NCI-H748 treated with DMSO at 0.1 percent for 48 hours (cell line): ENCODE data around the gene TBC1D9B.
"Not testable (repeated sequence)": the region's sequence is repeated elsewhere in the genome, so short reads cannot be mapped to it uniquely, and the experiment has no call there.

Source experiments
- DNase-seq: peaks from one replicate; lab custom pipeline; 2025; lab: John Stamatoyannopoulos, UW

The TBC1D9B gene

DNA sequence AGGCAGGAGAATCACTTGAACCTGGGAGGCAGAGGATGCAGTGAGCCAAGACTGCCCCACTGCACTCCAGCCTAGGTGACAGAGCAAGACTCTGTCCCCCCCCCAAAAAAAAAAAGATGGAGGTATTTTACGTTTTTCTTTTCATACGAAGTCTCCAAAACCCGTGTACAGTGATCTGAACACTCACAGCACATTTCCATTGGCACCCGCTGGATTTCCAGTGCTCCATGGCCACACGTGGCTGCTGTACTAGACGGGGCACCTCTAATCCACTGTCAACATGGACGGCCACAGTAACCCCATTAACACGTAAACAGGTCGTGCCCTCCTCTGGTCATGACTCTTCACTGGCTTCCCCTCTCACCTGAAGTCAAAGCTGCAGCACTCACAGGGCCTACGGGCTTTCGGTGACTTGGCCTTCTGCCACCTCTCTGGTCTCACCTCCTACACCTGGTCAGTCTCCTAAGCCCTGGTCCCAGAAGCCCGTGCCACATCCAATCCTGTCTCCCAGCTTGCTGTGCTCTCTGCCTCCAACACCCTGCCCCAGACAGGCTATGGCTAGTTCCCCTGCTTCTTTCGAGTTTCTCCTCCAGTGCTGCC is 22.1 kb downstream of the TBC1D9B start:
- DNase-seq, result no peak

DNA sequence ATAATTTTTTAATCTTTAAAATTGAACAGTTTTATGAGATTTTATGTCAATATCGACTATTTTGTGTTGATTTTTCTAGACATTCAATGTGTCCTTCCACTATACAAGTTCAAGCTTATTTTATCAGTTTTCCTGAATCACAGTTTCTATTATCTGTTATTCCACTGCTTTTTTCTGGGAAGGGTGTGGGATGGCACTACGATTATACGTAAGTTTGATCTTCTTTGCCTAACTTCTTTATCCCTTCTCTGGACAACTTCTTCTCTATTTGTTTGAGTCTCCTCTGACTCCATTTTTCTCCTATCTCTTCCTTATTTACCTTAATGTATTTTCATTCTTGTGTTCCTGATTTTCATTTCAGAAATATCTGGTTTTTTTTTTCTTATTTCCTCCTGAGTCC is 24.5 kb downstream of the TBC1D9B start:
- no peak for DNase-seq

DNA sequence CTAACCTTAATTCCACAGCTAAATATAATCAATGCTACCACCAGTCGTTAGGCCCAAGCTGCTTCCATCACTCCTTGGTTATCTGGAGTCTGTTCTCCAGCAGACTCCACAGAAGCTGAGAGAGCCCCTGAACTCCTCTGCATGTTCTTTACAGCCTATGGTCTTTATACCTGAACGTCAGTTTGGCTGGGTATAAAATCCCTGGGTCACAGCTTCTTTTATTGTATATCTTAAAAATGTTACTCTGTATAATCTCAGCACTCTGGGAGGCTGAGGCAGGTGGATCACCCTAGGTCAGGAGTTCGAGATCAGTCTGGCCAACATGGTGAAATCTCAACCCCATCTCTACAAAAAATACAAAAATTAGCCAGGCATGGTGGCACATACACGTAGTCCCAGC is 25.4 kb downstream of the TBC1D9B start:
- DNase-seq, result no peak

DNA sequence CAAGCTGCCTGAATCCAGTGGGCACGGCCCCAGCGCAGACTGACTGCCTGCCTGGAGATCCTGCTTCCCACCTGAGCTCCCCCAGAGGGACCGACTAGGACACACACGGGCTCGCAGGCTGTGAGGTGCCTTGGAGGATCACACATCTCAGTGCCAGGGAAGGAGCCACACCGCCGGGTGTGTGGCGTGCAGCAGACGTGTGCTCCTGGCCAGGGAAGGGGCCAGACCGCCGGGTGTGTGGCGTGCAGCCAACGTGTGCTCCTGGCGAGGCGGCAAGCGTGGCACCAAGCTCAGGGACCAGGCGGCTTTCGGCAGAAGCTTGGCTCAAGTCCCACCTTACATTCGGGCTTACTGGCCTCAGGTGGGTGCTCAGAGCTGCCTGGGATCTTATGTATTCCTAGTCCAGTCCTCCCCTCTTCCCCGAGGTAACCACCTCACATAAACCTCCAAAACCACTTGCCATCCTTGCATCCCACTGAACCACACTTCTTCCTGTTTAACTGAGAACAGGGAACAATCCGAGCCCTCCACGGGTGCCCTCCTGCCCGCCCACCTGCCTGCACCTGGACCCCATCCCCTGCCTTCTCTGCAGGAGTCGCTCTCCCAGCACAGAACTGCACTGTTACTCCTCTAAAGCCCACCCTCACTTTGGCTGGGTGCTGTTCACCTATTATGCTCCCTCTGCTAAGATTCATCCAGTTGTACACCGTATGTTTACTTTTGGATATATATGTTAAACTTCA is 26.7 kb downstream of the TBC1D9B start:
- no peak for DNase-seq

DNA sequence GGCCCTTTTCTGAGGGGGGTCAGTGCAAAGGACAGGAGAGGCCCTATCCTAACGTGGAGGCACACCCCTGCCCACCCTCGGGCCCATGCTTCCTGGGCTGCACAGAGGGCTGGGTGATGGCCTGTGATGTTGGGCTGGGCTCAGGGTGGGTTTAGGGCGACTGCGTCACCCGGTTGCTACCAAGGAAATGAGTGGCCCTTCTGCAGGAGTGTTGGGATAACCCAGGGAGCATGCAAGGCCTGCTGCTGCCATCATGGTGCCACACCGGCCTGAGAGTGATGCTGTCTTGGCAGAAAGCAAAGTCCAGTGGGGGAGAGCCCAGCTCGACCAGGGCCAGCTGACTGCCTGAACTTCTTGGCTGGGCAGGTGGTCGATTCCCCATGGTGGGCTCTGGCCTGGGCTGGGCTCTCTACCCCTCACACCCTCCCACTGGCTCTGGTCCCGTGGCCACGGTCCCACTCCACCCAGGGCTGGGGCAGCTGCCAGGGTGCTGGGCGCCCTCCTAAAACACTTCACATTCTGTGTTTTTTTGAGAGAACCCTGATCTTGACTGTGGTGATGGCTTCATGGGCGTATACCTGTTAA is 27.5 kb downstream of the TBC1D9B start:
- no peak for DNase-seq

DNA sequence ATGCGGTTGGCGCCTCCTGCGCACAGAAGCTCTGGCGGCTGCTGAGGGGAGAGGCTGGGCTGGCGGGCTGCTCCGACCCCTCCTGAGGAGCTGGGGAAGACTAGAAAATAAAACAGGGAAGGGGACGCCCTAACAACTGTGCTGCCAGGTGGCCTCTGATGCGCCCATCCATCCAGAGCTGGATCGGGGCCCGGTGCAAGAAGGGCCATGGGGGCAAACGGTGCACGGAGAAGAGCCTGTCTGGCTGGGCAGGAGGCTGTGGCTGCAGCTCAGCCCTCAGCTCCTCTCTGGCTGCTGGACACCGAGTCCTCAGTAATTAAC is 28.0 kb downstream of the TBC1D9B start:
- no peak for DNase-seq

DNA sequence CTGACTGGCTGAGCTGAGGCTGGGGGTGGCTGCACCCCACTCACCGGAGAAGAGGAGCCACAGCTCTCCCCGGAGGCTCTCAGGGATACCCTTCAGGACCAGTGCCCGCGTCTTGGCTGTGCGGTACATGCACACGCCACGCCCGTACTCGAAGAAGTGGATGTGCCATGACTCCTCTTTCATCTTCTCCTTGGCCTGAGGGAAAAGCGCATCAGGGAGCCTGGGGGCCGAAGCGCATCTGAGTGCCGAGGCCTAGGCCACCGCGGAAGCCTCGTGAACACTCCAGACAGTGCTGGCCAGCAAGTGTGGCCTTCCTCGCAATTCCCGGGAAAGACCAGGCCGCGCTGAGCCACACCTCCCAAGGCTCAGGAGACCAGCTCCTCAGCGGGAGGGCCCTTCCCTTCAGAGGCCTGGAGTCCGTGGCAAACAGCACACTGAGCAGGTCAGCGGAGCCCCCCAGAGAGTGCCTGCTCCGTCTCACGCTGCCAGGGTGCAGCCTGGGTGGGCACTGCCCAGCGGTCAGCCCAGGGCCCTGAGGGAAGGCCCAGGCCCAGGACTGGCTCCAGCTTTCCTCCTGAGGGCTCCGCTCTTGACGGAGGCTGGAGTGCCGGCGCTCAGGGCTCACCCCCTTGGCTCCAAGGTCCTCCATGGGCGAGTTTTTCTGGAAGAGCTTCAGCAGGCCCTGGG is 28.6 kb downstream of the TBC1D9B start:
- no peak for DNase-seq

DNA sequence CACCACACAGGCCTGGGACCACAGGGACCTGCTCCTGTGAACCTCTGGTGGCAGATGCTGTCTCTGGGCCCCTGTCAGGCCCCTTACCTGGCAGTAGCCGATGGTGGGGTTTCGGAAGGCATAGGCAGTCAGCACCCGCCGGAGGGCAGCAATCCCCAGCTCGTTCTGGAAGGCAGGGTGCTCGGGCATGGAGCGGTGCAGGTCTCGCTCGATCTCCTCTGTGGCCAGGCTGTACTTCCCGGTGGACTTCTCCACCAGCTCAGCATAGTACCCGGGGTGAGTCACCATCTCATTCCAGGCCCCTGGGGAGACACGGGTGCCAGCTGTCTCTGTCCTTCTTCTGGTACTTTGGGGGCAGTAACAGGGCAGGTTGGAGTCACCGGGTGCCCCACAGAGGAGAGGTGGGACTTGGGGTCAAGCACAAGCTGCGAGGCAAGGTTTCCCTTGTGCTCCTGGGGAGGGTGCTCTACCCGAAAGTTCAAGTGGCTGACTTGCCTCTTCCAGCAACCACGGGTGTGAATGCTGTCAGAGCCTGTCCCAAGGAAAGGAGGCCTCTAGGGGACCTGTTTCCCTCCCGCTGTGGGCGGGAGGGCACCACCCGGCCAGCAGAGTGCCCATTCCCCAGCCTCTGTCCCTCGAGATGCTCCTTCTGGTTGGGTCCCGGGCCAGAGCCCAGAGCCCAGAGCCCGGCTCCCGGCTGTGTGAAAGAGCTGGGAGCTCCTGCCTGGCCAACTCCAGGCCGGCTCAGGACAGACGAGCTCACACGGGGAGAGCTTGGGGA is 29.3 kb downstream of the TBC1D9B start:
- no peak for DNase-seq

DNA sequence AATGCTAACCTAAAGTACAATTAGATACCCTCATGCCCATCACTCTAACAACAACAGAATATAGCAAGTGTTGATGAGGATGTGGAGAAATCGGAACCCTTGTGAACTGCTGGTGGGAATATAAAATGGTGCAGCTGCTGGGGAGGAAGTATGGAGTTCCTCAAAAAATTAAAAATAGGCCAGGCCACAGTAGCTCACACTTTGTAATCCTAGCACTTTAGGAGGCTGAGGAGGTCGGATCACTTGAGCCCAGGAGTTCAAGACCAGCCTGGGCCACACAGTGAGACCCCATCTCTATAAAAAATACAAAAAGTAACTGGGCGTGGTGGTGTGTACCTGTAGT is 31.1 kb downstream of the TBC1D9B start:
- DNase-seq, result no peak

DNA sequence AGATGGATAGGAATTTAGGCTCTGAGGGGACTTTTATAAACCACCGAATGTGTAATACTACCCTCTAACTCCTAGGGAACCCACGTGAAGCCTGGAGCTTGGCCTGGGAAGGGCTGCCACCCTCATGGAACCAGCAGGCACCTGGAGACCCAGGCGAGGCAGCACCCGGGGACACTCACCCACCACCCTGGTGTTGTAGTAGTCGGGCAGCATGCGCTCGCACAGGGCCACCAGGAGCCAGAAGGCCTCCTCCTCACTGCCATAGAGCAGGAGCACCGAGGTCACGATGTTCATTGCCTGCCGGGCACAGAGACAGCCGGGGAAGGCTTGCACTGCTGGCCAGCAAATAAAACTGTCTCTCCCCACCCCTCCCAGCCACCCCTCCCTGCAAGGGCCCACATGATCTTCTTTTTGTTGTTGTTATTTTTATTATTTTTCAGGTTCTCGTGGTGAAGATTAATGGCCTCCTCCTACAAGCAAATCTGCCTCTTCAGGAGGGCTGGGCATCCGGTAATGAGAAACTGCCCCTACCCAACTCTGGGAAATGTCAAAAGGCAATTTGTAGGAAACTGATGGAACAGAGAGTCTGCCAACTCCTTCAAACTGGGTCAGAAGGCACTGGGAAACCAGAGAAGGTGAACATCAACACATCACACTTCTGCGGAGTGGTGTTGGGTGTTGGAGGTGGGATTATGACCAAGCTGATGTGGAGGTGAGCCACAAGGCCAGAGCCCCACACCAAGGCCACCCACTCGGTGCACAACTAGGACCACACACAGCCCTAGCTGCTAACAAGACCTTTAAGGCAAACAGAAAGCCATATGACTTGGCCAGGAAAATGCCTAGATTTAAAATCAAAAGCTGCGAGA is 31.7 kb downstream of the TBC1D9B start:
- no peak for DNase-seq

DNA sequence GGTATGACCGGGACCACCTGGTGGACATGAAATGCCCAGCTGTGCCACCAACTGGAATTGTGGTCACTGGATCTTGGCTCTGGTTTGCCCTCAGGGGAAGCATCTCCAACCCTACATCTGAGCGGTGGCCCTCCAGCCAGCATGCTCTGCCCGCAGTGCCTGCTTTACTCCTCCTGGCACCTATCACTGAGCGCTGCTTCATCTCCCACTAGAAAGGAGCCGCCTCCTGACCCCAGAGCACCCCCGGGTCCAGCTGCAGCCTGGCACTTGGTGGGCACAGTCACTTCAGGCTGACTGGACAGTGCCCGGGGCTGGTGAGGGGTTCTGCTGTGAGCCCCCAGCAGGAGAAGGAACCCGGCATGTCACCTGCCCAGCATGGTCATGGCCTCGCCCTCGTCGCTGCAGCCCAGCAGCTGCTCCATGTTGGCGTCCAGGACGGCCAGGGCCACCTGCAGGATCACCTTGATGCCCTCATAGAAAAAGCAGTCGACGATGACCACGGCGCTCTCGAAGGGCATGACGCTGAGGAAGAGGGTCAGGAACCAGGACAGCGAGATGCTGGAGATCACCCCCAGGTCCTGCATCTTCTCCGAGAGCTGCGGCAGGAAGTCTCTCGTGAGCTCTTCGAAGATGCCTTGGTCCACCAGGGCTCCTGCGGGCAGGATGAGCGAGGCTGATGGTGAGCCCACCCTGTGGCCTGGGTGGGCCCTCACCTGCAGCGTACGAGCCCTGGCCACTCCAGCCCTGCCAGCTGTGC is 33.0 kb downstream of the TBC1D9B start:
- no peak for DNase-seq

DNA sequence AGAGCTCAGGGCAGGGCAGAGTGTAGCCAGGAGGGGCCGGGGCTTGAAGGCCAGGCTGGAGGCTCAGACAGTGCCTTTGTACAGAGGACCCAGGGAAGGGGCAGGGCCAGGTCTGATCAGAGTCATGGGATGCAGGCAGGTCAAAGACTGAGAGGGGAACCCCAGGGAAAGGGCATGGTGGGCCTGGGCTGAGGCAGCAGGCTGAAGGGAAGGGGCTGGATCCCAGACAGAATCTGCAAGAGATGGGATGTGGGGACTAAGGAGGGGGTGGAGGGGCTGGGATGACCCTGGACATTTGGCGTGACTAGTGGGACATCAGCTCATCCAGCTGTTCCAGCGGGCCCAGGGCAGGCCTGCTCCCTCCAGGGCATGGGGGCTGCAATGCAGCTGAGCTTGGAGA is 33.6 kb downstream of the TBC1D9B start:
- DNase-seq, result no peak

DNA sequence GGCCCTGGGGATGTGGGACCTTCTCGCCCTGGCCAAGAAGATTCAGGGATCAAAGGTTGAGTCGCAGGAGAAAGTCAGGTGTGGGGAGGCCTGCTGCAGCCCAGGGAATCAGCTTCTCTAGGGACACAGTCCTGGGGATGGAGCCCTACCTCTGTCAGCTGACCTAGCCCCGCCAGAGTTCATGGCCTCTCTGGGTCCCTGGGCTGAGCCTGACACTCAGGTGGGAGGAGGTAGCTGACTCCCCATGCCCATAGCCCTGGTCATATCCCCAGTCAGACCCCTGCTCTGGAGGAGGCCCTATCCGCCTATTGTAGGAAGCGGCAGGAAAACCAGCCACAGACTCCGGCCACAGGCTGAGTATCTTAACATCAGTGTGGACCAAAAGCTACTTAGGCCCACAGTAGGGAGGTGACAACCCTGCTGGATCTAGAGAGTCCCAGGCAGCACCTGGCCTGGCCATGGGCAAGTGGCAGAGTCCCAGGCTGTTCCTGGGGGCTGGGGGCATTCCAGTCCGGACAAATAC is 34.0 kb downstream of the TBC1D9B start:
- no peak for DNase-seq

DNA sequence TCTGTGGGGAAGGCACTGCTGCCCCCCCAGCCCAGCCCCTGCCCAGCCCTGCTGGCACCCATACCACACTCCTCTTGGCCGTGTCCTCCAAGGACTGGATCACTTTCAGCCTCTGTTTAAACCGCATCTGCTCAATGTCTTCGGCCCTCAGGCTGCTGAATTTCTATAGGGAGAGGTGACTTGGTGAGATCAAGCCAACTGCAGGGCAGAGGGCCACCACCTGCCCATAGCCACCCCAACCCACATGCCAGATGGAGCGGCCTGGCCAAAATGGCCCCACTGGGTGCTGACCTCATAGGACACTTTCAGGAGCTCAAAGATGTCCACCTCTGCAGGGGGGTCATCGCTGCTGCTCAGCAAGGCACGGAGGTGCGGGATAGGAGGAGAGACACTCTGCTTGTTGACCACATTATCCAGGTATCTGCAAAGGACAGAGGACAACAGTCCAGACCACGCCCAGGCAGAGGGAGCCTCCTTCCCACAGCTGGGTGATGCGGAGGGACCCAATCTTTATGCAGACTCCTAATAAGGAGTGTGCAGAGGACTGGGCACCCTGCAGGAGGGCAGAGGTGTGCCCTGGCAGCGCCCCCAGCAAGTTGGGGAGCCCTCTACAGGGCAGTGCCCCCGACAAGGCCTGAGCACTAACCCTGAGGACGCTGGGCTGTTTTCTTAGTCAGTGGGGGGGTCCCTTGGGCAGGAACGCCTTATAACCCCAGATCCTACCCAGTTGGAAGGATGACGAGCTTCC is 34.7 kb downstream of the TBC1D9B start:
- DNase-seq, result no peak

DNA sequence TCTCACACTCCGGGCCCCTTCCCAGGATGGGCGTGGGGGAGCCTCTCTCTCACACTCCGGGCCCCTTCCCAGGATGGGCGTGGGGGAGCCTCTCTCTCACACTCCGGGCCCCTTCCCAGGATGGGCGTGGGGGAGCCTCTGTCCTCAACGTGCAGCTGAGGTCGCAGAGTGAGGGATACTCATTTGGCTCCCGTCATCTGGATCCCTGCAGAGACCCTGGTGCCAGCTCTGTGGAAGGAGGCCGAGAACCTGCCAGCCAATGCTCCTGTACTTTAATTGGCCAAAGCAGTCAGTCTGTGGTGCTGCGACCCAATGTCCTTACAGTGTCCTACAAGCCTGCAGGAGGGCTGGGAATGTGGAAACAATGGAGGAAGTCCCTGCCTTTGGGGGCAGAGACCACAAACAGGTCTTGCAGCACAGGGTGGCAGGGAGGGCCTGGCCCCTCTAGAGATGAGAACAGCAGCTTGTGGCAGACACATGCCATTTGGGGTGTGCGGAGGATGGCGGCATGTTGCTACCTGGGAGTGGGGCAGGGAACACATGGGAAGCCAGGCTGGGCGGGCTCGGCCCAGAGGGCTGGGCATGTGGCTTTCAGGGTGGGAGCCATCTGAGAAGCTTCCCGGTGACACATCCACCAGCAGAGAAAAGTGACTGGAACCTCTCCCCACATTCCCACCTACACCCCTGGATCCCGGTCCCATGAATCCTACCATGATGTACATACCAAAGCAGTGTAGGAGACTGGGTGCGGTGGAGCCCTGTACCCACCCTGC is 35.5 kb downstream of the TBC1D9B start:
- DNase-seq, result no peak

DNA sequence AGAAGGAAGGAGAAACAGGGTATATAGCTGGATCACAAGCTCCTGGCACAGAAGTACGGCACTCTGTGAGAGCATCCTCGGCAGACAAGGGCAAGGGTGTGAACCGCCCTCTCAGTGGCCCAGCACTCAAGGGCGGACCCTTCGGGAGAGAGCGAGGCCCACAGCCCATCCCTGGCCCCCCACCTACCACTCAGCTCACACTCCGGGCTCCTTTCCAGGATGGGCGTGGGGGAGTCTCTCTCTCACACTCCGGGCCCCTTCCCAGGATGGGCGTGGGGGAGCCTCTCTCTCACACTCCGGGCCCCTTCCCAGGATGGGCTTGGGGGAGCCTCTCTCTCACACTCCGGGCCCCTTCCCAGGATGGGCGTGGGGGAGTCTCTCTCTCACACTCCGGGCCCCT is 36.2 kb downstream of the TBC1D9B start:
- DNase-seq, result not testable (repeated sequence)

DNA sequence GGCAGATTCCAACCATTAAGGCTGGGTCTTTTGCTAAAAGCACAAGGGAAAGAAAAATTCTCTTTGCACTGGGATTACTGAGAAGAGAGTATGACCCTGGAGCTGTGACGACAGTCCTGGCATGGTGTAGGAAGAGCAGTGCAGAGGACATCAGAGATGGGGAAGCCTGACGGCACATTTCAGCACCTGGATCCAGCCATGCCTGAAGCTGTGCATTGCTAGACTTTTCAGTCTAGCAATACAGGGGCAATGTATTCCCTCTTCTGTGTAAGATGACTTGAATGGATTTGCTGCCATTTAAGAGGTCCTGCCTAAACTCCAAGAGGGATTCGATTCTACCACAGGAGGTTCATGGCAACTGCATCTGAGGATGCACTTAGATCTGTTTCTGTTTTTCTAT is 36.7 kb downstream of the TBC1D9B start:
- no peak for DNase-seq

DNA sequence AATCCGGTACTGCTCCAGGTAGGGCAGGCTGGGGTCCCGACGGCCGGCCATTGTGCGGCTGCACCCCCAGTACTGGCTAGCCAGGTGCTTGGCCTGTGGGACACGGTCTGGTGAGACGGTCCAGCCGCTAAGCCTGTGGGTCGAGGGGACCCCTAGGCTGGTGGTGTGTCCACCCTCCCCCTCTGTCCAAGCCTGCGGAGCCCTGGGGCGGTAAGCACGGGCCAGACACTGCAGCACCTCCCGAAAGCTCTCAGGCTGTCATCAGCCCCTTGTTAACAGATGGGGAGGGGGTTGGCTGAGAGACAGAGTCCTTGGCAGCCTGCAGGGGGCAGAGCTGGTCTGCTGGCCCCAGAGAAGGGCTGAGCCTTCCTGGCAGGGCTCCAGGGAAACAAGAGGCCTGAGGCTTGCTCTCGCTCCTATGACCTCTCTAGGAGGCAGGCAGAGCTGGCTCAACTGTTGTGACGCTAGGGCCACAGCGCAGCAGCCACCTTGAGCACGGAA is 37.2 kb downstream of the TBC1D9B start:
- no peak for DNase-seq
